GM18511 (cell line): ENCODE results near the gene ZNF865.
A peak's percentile ranks its signal among the peaks of the same experiment; 100 is the strongest.

ENCODE experiments used
- ATAC-seq: cut with Tn5 transposase; IDR thresholded peaks from one replicate; pipeline ENCODE4 v1.9.1; 2021; ENCODE audit warnings: mild to moderate bottlenecking, moderate library complexity; ENCODE audit not compliant: unreplicated experiment

The ZNF865 gene

DNA sequence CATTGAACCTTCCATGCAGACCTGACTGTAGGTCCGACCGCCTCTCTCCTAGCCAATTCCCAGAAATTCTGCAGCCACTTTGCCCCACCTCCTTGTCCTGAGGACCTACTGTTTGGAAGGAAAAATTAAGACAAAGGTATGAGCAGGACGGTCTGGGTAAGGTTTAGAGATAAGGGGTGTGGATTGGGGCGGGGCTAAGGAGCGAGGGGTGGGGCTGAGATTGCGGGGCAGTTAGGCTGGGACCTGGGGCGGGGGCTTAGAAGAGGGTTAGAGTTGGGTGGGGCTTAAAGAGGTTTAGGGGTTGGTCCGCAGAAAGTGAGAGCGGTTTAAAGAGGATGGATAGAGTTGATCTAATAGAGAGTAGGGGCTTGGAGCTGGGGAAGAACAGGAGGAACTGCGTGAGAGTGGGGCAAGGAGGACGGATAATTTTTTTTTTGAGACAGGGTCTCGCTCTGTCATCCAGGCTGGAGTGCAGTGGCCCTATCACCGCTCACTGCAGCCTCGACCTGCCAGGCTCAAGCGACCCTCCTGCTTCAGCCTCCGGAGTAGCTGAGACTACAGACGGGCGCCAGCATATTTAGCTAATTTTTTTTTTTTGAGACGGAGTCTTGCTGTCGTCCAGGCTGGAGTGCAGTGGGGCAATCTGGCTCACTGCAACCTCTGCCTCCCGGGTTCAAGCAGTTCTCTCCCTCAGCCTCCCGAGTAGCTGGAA, 1.7 kb upstream of the ZNF865 start:
- no peak for ATAC-seq

DNA sequence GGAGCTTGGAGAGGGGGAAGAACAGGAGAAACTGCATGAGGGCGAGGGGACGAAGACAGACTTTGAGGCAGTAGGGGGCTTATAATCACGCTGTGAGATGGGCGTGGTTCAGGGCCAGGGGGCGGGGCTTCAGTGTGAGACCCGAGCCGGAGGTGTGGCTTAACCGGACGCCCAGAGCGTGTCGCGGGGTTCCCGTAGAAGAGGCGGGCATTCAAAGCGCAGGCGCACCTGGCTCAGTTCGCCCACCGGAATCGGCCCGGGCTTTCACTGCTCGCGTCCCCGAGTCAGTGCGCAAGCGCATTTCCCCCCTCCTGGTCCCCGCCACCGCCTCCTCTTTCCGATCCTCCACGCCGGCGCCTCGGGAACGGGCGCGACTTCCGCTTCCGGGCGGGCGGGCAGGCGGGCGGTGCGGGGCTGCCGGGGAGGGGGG, 225 bp upstream of the ZNF865 start:
- peak; percentile 80 for ATAC-seq

DNA sequence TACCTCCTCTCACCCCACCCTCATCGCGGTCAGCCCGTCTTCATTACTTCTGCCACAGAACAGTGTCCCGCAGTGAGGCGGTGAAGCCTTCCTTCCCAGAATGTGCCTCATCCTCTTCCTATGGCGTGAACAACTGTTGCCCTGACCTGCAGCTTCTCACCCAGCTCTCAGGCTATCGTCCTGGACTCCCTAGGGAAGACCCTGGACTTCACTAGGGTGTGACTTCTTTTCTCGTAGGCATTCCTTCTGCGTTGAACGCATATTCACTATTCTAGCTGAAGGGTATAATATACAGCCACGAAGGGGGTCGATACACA, 982 bp downstream of the ZNF865 start:
- no peak for ATAC-seq

DNA sequence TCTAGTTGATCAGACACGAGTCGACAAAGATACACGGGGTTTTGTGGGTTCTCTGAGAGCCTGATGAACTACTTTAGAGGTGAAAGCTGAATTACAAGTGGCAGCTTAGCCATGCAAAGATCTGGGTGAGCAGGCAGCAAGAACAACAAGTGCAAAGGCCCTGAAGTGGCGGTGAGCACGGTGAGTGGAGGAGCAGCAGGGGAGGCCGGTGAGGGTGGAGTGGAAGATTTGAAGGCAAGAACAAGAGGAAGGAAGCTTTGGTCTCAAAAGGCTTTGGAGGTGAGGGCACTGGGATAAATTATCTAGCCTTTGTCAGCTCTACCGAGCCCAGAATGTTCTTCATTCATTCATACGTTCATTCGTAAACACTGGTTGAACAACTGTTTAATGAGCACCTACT, 1.4 kb downstream of the ZNF865 start:
- no peak for ATAC-seq

DNA sequence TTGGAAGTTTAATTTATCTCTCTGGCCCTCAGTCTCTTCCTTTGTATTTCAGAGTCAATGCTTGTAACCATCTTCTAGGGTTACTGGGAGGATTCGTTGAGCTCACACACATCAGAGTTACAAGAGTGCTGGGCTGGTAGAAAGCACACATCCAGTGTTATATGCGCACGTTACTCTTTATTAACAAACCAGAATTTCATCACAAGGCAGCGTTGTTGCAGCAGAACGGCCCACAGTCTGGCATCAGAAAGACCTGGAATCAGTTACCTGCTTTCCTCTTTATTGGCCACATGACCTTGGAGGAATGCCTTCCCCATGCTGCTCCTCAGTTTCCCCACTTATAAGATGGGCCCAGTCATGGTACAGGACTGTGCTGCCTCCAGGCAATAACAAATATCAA, 3.9 kb downstream of the ZNF865 start:
- ATAC-seq = no peak

DNA sequence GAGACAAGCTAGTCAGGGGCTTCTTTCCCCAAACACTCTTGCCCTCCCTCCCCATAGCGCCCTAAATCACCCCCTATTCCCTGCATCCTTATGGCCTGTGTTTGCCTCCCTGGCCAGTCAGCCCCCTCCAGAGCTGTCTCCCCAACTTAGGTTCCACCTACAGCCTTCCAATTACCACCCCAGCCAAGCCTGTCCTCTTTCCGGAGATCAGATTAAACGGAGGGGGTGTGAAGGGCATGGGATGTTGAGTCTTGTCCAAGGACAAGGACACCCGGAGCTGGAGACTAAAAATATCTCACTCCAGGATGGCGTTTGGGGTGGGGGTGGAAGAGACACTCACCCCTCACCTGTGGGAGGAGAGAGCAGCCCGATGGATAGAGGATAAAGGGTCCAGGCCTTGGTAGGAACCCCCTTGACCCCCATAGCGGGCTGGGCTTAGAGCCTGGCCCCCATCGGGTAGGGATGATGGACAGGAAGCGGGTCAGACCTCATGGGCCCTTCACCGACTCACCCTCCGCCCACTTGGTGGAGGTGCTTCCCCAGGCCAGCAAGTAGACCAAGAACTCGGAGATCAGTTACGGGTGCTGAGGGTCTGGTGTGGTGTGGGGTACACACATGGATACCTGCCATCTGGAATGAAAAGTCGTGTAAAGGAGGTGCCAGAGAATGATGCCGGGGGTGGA, 6.0 kb downstream of the ZNF865 start:
- no peak for ATAC-seq

DNA sequence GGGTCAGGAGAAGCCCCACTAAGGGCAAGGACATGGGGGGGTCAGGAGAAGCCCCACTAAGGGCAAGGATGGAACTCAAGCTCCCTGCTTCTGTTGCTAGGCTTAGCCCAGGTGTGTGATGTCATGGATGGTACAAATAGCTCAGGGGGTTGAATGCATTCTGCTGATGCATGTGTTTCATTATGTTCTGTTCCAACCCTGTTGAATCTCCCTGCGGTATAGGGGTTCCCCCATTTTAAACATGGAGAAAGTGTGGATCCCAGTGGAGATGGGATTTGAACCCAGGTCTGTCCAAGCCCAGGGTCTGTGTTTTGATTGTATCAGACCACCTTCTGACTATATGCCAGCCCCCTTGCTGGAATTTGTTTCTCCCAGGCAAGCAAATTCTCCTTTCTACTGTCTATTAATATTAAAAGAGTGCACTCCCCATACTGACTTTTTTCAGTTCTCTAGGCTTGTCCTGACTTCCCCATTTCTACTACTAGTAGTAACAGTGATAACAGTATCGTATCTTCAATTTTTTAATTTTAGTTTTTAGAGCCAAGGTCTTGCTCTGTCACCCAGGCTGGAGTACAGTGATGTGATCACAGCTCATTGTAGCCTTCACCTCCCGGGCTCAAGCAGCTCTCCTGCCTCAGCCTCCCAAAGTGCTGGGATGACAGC, 6.7 kb downstream of the ZNF865 start:
- no peak for ATAC-seq

DNA sequence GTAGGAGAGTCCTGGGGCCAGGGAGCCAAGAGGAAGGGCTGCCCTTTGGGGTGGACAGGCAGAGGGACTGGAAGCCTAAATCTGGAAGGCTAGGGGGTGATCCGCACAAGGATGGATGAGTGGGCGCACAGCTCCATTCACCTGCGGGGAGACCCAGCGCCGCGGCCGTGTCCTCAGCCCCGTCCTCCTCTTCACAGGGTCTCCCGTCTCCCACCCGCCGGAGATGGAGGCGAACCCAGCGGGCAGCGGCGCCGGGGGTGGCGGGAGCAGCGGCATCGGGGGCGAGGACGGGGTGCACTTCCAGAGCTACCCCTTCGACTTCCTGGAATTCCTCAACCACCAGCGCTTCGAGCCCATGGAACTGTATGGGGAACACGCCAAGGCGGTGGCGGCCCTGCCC, 7.9 kb downstream of the ZNF865 start:
- no peak for ATAC-seq

DNA sequence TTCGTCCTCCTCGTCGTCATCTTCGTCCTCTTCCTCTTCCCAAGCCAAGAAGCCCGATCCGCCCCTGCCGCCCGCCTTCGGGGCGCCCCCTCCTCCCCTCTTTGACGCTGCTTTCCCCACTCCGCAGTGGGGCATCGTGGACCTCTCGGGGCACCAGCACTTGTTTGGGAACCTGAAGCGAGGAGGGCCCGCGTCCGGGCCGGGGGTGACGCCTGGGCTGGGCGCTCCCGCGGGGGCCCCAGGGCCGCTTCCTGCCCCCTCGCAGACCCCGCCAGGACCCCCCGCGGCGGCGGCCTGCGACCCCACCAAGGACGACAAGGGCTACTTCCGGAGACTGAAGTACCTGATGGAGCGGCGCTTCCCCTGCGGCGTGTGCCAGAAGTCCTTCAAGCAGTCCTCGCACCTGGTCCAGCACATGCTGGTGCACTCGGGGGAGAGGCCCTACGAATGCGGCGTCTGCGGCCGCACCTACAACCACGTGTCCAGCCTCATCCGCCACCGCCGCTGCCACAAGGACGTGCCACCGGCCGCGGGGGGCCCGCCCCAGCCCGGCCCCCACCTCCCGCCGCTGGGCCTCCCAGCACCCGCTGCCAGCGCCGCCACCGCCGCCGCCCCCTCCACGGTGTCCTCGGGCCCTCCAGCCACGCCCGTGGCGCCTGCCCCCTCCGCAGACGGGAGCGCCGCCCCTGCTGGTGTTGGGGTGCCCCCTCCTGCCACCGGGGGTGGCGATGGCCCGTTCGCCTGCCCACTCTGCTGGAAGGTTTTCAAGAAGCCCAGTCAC, 8.7 kb downstream of the ZNF865 start:
- ATAC-seq = no peak

DNA sequence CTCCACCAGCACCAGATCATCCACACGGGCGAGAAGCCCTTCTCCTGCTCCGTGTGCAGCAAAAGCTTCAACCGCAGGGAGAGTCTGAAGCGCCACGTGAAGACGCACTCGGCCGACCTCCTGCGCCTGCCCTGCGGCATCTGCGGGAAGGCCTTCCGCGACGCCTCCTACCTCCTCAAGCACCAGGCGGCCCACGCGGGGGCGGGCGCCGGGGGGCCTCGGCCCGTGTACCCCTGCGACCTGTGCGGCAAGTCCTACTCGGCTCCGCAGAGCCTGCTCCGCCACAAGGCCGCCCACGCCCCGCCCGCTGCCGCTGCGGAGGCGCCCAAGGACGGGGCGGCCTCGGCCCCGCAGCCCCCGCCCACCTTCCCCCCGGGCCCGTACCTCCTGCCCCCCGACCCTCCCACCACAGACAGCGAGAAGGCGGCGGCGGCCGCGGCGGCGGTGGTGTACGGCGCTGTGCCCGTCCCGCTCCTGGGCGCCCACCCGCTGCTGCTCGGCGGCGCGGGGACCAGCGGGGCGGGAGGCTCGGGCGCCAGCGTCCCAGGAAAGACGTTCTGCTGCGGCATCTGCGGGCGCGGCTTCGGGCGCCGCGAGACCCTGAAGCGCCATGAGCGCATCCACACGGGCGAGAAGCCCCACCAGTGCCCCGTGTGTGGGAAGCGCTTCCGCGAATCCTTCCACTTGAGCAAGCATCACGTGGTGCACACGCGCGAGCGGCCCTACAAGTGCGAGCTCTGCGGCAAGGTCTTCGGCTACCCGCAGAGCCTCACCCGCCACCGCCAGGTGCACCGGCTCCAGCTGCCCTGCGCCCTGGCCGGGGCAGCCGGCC, 9.5 kb downstream of the ZNF865 start:
- no peak for ATAC-seq

DNA sequence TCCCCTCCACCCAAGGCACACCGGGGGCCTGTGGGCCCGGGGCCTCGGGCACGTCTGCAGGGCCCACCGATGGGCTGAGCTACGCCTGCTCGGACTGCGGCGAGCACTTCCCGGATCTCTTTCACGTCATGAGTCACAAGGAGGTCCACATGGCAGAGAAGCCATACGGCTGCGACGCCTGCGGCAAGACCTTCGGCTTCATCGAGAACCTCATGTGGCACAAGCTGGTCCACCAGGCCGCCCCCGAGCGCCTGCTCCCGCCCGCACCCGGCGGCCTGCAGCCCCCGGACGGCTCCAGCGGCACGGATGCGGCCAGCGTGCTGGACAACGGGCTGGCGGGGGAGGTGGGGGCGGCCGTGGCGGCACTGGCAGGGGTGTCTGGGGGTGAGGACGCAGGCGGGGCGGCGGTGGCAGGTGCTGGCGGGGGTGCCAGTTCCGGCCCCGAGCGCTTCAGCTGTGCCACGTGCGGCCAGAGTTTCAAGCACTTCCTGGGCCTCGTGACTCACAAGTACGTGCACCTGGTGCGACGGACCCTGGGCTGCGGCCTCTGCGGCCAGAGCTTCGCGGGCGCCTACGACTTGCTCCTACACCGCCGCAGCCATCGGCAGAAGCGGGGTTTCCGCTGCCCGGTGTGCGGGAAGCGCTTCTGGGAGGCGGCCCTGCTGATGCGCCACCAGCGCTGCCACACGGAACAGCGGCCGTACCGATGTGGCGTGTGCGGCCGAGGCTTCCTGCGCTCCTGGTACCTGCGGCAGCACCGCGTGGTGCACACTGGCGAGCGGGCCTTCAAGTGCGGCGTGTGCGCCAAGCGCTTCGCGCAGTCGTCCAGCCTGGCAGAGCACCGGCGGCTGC, 10.3 kb downstream of the ZNF865 start:
- ATAC-seq = no peak

DNA sequence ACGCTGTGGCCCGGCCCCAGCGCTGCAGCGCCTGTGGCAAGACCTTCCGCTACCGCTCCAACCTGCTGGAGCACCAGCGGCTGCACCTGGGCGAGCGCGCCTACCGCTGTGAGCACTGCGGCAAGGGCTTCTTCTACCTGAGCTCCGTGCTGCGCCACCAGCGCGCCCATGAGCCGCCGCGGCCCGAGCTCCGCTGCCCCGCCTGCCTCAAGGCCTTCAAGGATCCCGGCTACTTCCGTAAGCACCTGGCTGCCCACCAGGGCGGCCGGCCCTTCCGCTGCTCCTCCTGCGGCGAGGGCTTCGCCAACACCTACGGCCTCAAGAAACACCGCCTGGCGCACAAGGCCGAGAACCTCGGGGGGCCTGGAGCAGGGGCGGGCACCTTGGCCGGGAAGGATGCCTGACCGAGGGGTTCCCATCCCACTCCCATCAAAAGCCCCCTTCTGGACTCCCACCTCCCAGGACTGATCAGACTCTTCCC, 11.0 kb downstream of the ZNF865 start:
- ATAC-seq = no peak

DNA sequence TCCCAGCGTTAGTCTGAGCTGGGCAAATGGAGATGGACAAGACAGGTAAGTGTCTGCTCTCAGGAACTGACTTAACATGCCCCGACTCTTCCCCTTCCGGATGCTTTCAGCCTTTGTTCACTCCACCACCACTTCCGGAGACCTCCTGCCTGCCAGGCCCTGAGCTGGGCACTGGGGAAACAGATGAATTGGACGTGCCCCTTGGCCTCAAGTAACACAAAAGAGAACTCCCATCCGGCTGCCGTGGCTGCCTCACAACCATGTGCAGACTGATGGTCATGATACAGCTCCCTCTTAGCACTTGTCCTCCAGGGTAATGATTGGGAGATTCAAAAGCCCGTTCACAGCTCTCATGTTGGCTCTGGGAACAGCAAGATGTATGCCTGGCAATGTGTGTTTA, 12.0 kb downstream of the ZNF865 start:
- no peak for ATAC-seq

DNA sequence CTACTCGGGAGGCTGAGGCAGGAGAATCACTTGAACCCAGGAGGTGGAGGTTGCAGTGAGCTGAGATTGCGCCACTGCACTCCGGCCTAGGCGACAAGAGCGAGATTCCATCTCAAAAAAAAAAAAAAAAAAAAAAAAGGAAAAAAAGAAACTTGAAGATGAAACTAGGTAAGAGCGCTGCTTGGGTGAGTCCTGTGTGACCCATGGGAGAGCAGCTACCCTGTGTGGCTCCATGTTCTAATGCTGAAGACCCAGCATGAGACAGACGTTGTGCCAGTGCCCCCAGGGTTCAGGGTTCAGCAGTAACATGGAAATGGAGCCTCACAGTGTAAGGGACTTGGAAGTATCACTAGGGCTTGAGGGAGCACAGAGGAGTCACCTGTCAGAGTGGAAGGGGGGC, 13.0 kb downstream of the ZNF865 start:
- ATAC-seq = no peak

DNA sequence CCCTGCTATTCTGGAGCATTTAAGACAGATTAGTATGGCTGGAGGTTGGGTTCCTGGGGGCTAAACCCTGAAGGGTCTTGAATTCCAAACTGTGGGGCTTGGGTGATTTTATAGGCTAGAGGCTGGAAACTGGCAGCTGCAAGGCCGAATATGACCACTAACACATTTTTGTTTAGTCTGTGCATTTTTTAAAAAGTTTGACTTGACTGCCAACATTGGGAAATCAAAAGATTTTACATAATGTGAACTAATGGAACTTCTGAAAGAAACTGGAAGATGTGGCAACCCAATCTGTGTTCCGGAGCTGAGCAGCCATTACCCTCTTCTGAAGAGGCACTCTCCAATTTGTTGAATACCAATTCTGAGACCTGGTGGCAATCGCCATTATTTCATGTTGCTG, 13.8 kb downstream of the ZNF865 start:
- no peak for ATAC-seq

DNA sequence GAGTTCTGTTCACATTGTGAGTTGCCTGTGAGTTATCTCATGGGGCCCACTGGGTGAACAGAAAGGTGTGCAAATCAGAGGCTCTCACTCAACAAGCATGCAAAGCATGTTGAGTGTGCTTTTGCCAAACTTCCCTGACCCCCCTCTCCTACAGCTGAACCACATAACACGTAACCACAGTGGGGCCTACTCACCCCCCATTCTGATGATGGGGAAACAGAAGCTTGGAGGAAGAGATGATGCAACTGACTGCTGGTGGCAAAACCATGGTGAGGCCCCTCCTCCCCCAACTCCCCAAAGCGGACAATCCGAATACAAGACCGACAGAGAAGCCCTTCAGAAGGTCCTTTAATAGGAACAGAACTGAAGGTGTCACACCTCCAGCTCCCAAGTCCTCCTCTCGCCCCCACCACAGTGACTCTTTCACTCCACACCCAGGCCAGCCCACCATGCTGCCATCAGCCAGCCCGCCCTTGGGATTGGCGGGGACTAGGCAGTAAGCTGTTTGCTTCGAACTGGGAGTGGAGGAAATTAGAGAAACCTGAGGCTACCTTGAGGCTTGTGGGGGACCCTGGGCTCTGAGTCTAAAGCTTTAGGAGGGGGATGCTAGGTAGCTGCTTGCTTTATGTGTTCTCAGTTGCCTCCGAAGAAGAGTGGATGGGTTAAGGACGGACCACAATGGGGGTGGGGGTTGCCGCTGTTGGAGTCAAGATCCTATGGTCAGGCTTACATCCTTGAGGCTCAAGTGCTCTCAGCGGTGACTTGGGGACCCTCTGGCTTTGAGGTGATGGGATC, 15.2 kb downstream of the ZNF865 start:
- no peak for ATAC-seq

DNA sequence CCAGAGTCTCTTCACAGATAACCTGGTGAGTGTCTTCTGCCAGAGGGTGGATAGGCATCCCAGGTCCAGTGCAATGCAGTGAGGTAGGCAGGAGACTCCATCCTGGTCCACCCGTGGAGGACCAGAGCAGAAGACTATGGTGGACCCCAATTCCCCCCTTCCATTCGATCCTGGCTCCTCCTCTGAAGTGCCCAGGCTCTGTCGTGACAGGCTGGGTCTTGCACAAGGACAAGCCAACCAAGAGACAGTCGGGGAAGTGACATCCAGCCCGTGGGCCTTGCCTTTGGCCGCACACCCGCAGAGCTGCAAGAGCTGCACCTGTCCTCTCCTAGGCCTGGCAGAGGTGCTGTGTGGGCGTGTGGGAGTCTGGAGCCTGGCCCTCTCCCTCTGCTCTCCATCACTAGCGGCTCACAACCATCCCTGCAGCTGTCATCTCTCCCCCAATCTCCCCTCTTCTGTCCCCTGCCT, 15.8 kb downstream of the ZNF865 start:
- no peak for ATAC-seq

DNA sequence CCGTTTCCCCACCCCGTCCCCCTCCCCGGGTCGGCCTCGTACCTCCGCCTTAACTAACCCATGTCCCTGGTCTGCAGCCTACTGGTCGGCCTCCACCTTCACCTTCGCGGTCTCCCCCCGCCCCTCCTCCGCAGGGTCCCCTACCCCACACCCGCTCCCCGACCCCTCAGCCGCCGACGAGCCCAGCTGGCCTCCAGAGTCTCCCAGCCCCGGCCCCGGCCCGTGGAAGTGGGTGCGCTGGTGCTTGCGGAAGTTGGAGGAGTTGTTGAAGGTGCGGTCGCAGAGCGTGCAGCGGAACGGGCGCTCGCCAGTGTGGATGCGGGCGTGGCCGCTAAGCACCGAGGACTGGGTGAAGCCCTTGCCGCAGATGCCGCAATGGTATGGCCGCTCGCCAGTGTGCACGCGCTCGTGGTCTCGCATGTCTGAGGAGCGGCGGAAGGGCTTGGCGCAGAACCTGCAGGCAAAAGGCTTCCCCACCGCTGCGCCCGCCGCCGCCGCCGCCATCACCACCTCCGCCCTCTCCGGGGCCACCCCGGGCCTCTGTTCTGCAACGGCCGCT, 16.3 kb downstream of the ZNF865 start:
- no peak for ATAC-seq
